HepG2 (cell line): ENCODE data around the gene NAIF1. TPM values are rescaled to one million over a fixed set of nuclear protein-coding genes. Genes with fewer than 3 reads are reported as not detected.

Source experiments
- ASH2L ChIP-seq: fragments of 300-600, 200-600 bp; sonication (generic); IDR thresholded peaks from 2 replicates; pipeline ENCODE4 v1.7.0; 2017; ENCODE audit warnings: low read depth, mild to moderate bottlenecking, moderate library complexity, mixed read lengths, low read length; ENCODE audit not compliant: insufficient read length
- ATF5 ChIP-seq: sonication (generic); formaldehyde crosslinking; IDR thresholded peaks from 2 replicates; pipeline ENCODE4 v1.4.0; 2020; ENCODE audit warnings: mild to moderate bottlenecking, low read depth, missing genetic modification reagents
- ATRX ChIP-seq: sonication (generic); formaldehyde crosslinking; IDR thresholded peaks from 2 replicates; pipeline ENCODE4 v1.4.0; 2020; ENCODE audit warnings: missing genetic modification reagents, borderline replicate concordance
- BATF2 ChIP-seq: sonication (generic); formaldehyde crosslinking; IDR thresholded peaks from 2 replicates; pipeline ENCODE4 v1.8.0; 2022; ENCODE audit warnings: mild to moderate bottlenecking, missing genetic modification reagents, moderate library complexity
- BCL6 ChIP-seq: IDR thresholded peaks from 2 replicates; pipeline ENCODE4 v1.6.1; 2016; ENCODE audit warnings: missing genetic modification reagents, missing compliant biosample characterization
- CAMTA2 ChIP-seq: sonication (generic); formaldehyde crosslinking; IDR thresholded peaks from 2 replicates; pipeline ENCODE4 v1.4.0; 2020; ENCODE audit warnings: mild to moderate bottlenecking, missing genetic modification reagents, borderline replicate concordance
- CBX2 ChIP-seq, 2 experiments: fragments of 200-600 bp in 1 of 2; sonication (generic); formaldehyde crosslinking in 1 of 2; IDR thresholded peaks; 2 replicates each; pipeline versions ENCODE4 v1.7.0 to v1.8.1; 2018 to 2022; ENCODE audit warnings: low read depth in 2 of 2, low read length in 1 of 2, mild to moderate bottlenecking in 1 of 2, missing genetic modification reagents in 1 of 2
- DNMT1 ChIP-seq: sonication (generic); formaldehyde crosslinking; IDR thresholded peaks from 2 replicates; pipeline ENCODE4 v1.5.1; 2020; ENCODE audit warnings: mild to moderate bottlenecking, missing genetic modification reagents
- GATA4 ChIP-seq: sonication (generic); IDR thresholded peaks from 2 replicates; pipeline ENCODE4 v1.6.1; 2016; ENCODE audit warnings: antibody characterized with exemption, low read depth, borderline replicate concordance
- GATAD1 ChIP-seq: IDR thresholded peaks from 2 replicates; pipeline ENCODE4 v1.6.1; 2016; ENCODE audit warnings: missing genetic modification reagents, missing compliant biosample characterization
- GPN1 ChIP-seq: sonication (generic); formaldehyde crosslinking; IDR thresholded peaks from 2 replicates; pipeline ENCODE4 v1.5.1; 2020; ENCODE audit warnings: missing genetic modification reagents, borderline replicate concordance
- MTA3 ChIP-seq: sonication (generic); formaldehyde crosslinking; IDR thresholded peaks from 2 replicates; pipeline ENCODE4 v1.4.0; 2020; ENCODE audit warnings: missing genetic modification reagents
- NBN ChIP-seq: fragments of 450-650 bp; conservative IDR thresholded peaks from 2 replicates; pipeline ENCODE4 v1.6.1; 2017
- NFIC ChIP-seq: IDR thresholded peaks from 2 replicates; pipeline ENCODE4 v1.6.1; 2012; ENCODE audit warnings: mild to moderate bottlenecking, low read length, inconsistent platforms
- NONO ChIP-seq, 2 experiments: fragments of 450-650 bp in 1 of 2; sonication (generic) in 1 of 2; formaldehyde crosslinking in 1 of 2; IDR thresholded peaks in 1 of 2; conservative IDR thresholded peaks in 1 of 2; 2 replicates each; pipeline versions ENCODE4 v1.6.1 to v1.8.0; 2017 to 2022; ENCODE audit warnings: mild to moderate bottlenecking in 1 of 2, missing genetic modification reagents in 1 of 2, moderate library complexity in 1 of 2
- PAWR ChIP-seq: sonication (generic); formaldehyde crosslinking; IDR thresholded peaks from 2 replicates; pipeline ENCODE4 v1.4.0; 2020; ENCODE audit warnings: missing genetic modification reagents, mild to moderate bottlenecking, borderline replicate concordance
- RBM22 ChIP-seq: fragments of 200-400 bp; formaldehyde crosslinking; optimal IDR thresholded peaks from 2 replicates; pipeline ENCODE3; 2017; ENCODE audit warnings: mild to moderate bottlenecking, low read length, moderate library complexity
- SNRNP70 ChIP-seq: fragments of 200-400 bp; formaldehyde crosslinking; IDR thresholded peaks from 2 replicates; pipeline ENCODE4 v1.6.1; 2017; ENCODE audit warnings: mild to moderate bottlenecking, low read depth, low read length, moderate library complexity
- THAP9 ChIP-seq: sonication (generic); formaldehyde crosslinking; IDR thresholded peaks from 2 replicates; pipeline ENCODE4; 2020; ENCODE audit warnings: missing genetic modification reagents, mild to moderate bottlenecking, borderline replicate concordance
- ZFP36 ChIP-seq: fragments of 150-350 bp; IDR thresholded peaks from 2 replicates; pipeline ENCODE4 v1.6.1; 2018; ENCODE audit warnings: borderline replicate concordance, low read length, low read depth; ENCODE audit not compliant: partially characterized antibody
- ZNF160 ChIP-seq: sonication (generic); formaldehyde crosslinking; IDR thresholded peaks from 2 replicates; pipeline ENCODE4 v1.8.0; 2022; ENCODE audit warnings: mild to moderate bottlenecking, inconsistent platforms, missing genetic modification reagents
- ZNF335 ChIP-seq: sonication (generic); formaldehyde crosslinking; IDR thresholded peaks from 2 replicates; pipeline ENCODE4 v1.4.0; 2020; ENCODE audit warnings: missing genetic modification reagents
- ZNF615 ChIP-seq: sonication (generic); formaldehyde crosslinking; IDR thresholded peaks from 2 replicates; pipeline ENCODE4 v1.5.0; 2020; ENCODE audit warnings: mild to moderate bottlenecking, missing genetic modification reagents, borderline replicate concordance
- ZNF652 ChIP-seq: IDR thresholded peaks from 2 replicates; pipeline ENCODE4 v1.6.1; 2016; ENCODE audit warnings: low read depth, borderline replicate concordance
- ZNF772 ChIP-seq: sonication (generic); formaldehyde crosslinking; IDR thresholded peaks from 2 replicates; pipeline ENCODE4 v1.5.0; 2020; ENCODE audit warnings: mild to moderate bottlenecking, missing genetic modification reagents
- polyA plus RNA-seq, 8 experiments: library from polyadenylated mRNA; depleted of rRNA in 3 of 8; stranded (reverse) in 7 of 8; unstranded in 1 of 8; fragments of >200 nt; fragmentation: Illumina TruSeq in 4 of 8; extraction: Trizol in 4 of 8; gene quantifications; 2 replicates each; pipeline versions ENCODE4 v1.2.1 to v1.2.3, GENCODE V29; 2011 to 2016; ENCODE audit warnings: low read depth in 4 of 8, missing spikeins in 1 of 8, mixed read lengths in 1 of 8; ENCODE audit not compliant: insufficient read depth in 1 of 8
- total RNA-seq, 5 experiments: library from RNA; depleted of rRNA; stranded (reverse); fragments of >200 nt; fragmentation: Illumina TruSeq; extraction: Trizol; gene quantifications; 2 replicates each; pipeline ENCODE4 v1.2.3, GENCODE V29; 2016; ENCODE audit warnings: low read depth in 1 of 5

Gene NAIF1
- total and polyA plus RNA-seq, 2 of the 13 experiments (the other 11 are each of a cell fraction or from before 2014, with no cell fraction given) = 6.0 to 6.9 TPM

GRCh38 chr9:128115187-128116103 is 48.3 kb upstream of the NAIF1 start (continued):
- TF ChIP-seq ZNF335 = peak; percentile 76
- peak; percentile 70 for TF ChIP-seq ZNF160
- TF ChIP-seq ATF5 (CRISPR knock-in tag) = no peak
- no peak for TF ChIP-seq BATF2 (CRISPR knock-in tag)
- no peak; the same call in 1 of the 2 replicates for TF ChIP-seq ZNF615 (CRISPR knock-in tag)
- TF ChIP-seq CBX2 (IDR thresholded peaks at IDR 0.05; ENCODE audit: low read depth, low read length) = no peak
- TF ChIP-seq CBX2 (CRISPR knock-in tag; IDR thresholded peaks at IDR 0.05; ENCODE audit: low read depth) = no peak
- no peak for TF ChIP-seq ATRX (CRISPR knock-in tag)
- peak; percentile 49; the same call in 1 of the 2 replicates for TF ChIP-seq NFIC
- no peak for TF ChIP-seq ZFP36
- no peak for TF ChIP-seq SNRNP70
- TF ChIP-seq NONO (IDR thresholded peaks at IDR 0.05) = no peak
- peak; percentile 92 for TF ChIP-seq NONO (CRISPR knock-in tag; conservative IDR thresholded peaks at IDR 0.05)
- no peak for TF ChIP-seq GATA4
- TF ChIP-seq NBN = no peak
- TF ChIP-seq DNMT1 (CRISPR knock-in tag) = no peak
- peak; percentile 76 for TF ChIP-seq ASH2L
- 0 out of 2 replicates have a peak, but pooled peaks have one; percentile 66 for TF ChIP-seq PAWR
- no peak; the same call in 1 of the 2 replicates for TF ChIP-seq THAP9 (CRISPR knock-in tag)
- TF ChIP-seq ZNF652 (CRISPR knock-in tag) = peak; percentile 74
- TF ChIP-seq RBM22 = no peak
- 0 out of 2 replicates have a peak, but pooled peaks have one; percentile 60 for TF ChIP-seq CAMTA2 (CRISPR knock-in tag)
- peak; percentile 69 for TF ChIP-seq GATAD1
- no peak for TF ChIP-seq MTA3 (CRISPR knock-in tag)
- TF ChIP-seq BCL6 (CRISPR knock-in tag) = peak; percentile 65
- peak; percentile 90 for TF ChIP-seq ZNF772 (CRISPR knock-in tag)
- TF ChIP-seq GPN1 (CRISPR knock-in tag) = no peak
